ENCODE results near the gene IGSF21. TPM values are rescaled to one million over a fixed set of nuclear protein-coding genes. Genes with fewer than 3 reads are reported as not detected.

The IGSF21 gene
- total and polyA plus RNA-seq, 2 of the 8 experiments (the other 6 are each of a cell fraction or from before 2014, with no cell fraction given): 22.5 to 28.5 TPM

- TF ChIP-seq KDM5A (IDR thresholded peaks at IDR 0.05; ENCODE audit: low read length) (no peak), POLR2AphosphoS5 (IDR thresholded peaks at IDR 0.05; ENCODE audit: low read depth, low read length) (no peak)
Measured at GRCh38 chr1:18247151-18247550, 139.6 kb downstream of the IGSF21 start (continued).
